Central memory CD4-positive, alpha-beta T cell (primary cell): Measurements from ENCODE around the gene SNRNP40.
"Not testable (repeated sequence)": the region's sequence is repeated elsewhere in the genome, so short reads cannot be mapped to it uniquely, and the experiment has no call there.

Experiments
- DNase-seq: peaks from one replicate; pipeline ENCODE4 v3.0.0; 2022
- total RNA-seq, 3 experiments: gene quantifications; one replicate each; lab custom pipeline; 2026; lab: John Stamatoyannopoulos, UW

The SNRNP40 gene
- 40.7 to 145 (median 63.2) reads per million in 3 experiments for total RNA-seq

- DNase-seq: peak; percentile 98
These were observed at the start of gene SNRNP40, which contains the start of gene ZCCHC17 for GRCh38 chr1:31296486-31297276. TSS of gene SNRNP40 (minus strand) at chr1:31296788. CDS start at chr1:31296751, 37 bp downstream. TSS of gene ZCCHC17 (plus strand) at chr1:31297032. CDS start at chr1:31310099, 13,067 bp downstream.

DNA sequence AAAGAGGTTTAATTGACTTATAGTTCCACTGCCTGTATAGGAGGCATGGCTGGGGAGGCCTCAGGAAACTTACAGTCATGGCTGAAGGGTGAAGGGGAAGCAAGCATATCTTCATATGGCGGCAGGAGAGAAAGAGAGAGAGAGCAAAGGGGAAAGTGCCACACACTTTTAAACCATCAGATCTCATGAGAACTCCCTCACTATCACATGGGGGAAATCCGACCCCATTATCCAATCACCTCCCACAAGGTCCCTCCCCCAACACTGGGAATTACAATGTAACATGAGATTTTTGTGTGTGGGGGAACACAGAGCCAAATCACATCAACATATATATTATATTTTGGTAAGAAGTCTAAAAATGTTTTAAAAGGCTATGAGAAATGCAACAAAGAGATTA, 49.0 kb upstream of the SNRNP40 start:
- DNase-seq: no peak

GRCh38 chr1:31344503-31344902, 47.9 kb upstream of the SNRNP40 start:
- no peak for DNase-seq

- no peak for DNase-seq
These were observed 40.3 kb upstream of the SNRNP40 start for GRCh38 chr1:31336687-31337467.

DNA sequence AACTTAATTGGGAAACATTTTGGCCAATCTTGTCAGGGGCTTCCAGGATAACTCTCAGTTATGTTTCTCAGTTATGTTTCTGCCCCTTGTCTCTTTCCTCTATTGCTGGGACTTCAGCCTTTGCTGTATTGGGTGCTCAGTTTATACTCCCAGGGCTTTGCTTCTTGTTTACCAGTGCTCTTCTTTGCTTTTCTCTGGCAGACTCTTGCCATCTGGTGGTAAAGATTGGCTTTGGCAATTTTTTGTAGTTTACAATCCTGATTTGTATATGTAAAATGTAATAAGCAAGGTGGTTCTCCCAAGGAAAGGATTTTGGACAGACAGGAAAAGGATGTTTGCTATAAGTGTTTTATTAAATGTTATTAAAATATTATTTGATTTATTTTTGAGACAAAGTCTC, 38.4 kb upstream of the SNRNP40 start:
- no peak for DNase-seq

DNA sequence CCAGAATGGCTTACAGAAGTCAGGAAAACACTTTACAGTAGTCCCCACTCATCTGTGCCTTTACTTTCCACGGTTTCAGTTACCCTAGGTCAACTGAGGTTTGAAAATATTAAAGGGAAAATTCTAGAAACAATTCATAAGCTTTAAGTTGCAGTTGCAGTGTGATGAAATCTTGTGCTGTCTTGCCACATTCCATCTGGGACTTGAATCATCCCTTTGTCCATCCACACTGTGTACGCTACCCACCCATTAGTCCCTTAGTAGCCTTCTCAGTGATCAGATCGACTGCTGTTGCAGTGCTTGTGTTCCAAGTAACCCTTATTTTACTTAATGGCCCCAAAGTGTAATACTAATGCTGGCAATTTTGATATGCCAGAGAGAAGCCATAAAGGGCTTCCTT, 30.8 kb upstream of the SNRNP40 start:
- DNase-seq: no peak

GRCh38 chr1:31326461-31326860, 29.9 kb upstream of the SNRNP40 start:
- no peak for DNase-seq

- no peak for DNase-seq
These were observed 28.4 kb upstream of the SNRNP40 start for GRCh38 chr1:31324992-31325391.

DNA sequence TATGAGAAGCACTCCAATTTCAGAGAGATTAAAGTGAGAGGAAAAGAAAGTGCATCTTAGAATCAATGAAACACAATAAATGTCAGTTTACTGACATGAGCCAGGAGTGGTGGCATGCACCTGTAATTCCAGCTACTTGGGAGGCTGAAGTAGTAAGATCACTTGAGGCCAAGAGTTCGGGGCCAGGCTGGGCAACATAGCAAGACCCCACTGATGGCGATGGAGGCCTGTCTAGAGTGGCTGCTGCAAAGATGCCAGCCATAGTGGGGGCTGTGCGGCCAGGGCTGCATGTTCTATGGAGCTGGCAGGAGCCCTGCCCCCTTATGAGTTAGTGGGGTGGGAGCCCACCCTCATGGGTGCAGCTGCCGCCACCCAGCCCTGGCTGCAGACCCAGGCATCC, 27.5 kb upstream of the SNRNP40 start:
- no peak for DNase-seq

- no peak for DNase-seq
These were observed 21.6 kb upstream of the SNRNP40 start for GRCh38 chr1:31318146-31318545.

DNA sequence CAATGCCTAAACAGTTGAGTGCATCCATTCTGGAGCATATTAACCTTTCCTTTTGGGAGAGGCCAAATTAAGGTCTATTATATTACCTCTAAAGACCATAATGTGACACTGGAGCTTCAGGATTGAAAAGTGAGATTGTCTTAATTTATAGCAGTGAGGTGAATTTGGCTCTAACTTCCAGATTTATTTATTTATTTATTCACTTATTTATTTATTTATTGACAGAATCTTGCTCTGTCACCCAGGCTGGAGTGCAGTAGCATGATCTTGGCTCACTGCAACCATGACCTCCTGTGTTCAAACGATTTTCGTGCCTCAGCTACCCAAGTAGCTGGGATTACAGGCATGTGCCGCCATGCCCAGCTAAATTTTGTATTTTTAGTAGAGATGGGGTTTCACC, 19.3 kb upstream of the SNRNP40 start:
- DNase-seq: no peak

- no peak for DNase-seq
These were observed 13.6 kb upstream of the SNRNP40 start for GRCh38 chr1:31310198-31310597.

- no peak for DNase-seq
These were observed 11.4 kb upstream of the SNRNP40 start for GRCh38 chr1:31308036-31308435.

DNA sequence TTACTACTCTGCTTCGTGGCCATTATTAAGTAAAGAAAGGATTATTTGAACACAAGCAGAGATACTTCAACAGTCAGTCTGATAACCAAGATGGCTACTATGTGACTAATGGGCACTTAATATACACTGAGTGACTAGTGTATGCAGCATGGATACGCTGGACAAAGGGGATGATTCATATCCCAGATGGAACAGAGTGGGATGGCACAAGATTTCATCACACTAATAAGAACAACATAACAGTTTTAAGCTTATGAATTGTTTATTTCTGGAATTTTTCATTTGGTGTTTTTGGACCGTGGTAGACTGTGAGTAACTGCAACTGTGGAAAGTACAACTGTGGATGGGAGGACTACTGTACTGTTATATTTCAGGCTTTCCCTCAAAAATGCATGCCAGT, 9.7 kb upstream of the SNRNP40 start:
- no peak for DNase-seq

DNA sequence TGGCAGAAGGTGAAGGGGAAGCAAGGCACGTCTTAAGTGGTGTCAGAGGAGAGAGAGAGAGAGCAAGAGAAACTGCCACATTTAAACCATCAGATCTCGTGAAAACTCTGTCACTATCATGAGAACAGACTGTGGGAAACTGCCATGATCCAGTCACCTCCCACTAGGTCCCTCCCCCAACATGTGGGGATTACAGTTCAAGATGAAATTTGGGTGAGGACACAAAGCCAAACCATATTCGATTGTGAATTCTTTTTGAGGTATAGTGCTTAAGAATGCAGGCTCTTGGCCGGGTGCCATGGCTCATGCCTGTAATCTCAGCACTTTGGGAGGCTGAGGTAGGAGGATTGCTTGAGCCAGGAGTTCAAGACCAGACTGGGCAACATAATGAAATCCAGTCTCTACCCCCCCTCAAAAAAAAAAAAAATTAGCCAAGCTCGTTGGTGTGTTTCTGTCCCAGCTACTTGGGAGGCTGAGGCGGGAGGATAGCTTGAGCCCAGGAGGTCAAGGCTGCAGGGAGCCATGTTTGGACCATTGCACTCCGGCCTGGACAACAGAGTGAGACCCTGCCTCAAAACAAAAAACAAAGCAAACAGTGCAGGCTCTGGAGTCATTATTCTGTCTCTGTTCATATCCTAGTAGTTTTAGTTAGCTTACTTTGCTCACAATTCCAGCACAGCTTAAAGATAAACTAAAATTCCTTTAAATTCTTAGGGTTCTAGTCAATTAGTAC, 6.3 kb upstream of the SNRNP40 start:
- no peak for DNase-seq

DNA sequence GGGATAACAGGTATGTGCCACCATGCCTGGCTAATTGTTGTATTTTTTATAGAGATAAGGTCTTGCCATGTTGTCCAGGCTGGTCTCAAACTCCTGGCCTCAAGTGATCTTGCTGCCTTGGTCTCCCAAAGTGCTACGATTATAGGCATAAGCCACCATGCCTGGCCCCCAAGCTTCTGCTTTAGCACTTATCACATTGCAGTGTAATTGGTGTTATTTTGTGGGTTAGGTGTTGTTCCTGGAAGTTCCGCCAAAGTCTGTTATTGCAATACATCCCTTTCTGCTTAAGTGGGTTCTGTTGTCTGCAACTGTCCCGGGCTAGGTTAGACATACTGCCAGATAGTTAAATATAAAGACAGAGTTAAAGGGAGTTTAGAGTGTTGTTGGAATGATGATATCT, 3.6 kb upstream of the SNRNP40 start:
- no peak for DNase-seq

- no peak for DNase-seq
These were observed 2.8 kb upstream of the SNRNP40 start for GRCh38 chr1:31299365-31299764.

DNA sequence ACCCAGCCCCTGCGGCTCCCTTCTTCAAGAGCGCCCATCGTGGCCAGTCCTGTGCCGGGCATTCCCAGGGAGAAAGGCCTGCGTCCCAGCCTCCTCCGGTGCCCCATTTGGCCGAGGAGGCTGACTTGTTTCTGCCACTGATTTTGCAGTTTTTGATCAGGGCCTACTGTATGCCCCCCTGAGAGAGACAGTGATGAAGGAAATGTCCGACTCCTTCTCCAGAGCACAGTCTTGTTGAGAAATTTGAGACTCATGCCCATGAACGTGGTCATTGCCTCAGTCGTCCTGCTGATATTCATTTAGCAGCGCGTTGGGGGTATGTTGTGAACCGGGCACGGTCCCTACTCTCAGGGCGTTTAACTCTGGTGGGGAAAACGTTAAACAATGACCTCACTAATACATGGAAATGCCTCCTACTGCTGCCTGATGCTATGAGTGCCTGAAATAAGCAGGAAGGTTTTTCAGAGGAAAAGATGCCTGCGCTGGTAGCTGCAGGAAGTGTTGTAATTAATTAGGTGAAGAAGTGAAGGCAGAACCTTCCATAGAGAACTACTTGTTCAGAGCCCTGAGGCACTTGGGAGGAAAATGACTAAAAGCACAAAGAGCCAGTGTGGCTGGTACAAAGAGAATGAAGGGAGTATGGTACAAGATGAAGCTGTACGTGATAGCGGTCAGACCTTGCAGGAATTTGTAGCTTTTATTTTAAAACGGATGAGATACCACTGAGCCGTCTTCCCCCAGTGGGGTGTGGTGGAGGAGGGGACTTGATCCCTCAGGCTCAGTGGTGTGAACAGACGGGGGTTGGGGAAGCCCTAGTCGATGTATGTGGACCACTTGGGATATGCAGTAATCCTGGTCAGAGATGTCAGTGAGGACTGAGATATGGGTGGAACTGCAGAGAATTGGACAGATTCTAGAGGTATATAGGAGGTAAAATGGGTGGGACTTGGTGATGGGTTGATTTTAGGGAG, 974 bp upstream of the SNRNP40 start:
- peak; percentile 2 for DNase-seq

- DNase-seq: no peak
These were observed 608 bp downstream of the SNRNP40 start for GRCh38 chr1:31295874-31296485.

DNA sequence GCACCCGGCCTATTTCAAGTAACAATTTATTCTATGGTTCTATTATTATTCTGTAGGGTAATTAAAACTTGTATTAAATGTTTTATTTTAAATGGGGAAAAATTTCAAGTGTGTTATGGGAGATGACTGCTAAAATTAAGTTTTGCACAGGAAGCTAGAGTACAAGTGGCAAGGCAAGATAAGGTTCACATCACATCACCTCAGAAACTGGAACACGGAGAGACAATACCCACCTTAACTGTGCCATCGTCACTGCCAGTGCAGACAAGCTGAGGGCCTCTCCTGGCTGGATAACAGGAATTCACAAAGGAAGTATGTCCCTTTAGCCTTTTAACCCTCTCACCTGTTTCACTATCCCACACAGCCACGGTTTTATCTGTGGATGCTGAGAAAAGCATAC, 7.6 kb downstream of the SNRNP40 start:
- no peak for DNase-seq

GRCh38 chr1:31287791-31288190, 8.8 kb downstream of the SNRNP40 start:
- DNase-seq: not testable (repeated sequence)

DNA sequence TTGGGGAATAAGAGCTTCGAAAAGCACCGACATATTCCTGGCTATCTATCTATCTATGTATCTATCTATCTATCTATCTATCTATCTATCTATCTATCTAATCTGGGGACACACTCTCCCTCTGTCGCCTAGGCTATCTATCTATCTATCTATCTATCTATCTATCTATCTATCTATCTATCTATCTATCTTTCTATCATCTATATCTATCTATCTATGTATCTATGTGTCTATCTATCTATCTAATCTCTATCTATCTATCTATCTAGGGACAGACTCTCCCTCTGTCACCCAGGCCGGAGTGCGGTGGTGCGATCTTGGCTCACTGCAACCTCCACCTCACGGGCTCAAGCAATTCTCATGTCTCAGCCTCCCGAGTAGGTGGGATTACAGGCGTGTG, 14.2 kb downstream of the SNRNP40 start:
- DNase-seq: not testable (repeated sequence)
